SK-N-MC (cell line): ENCODE results near the gene CLRN2.
"Not testable (repeated sequence)": the region's sequence is repeated elsewhere in the genome, so short reads cannot be mapped to it uniquely, and the experiment has no call there.

Experiments used
- DNase-seq: peaks from one replicate; pipeline ENCODE4 v3.0.0-alpha.2; 2011; ENCODE audit warnings: low read depth, low spot score
- H3K27ac ChIP-seq: fragments of 200-600 bp; sonication (generic); 2 replicates; pipeline ENCODE4 v1.5.1; 2016; ENCODE audit warnings: mixed run types
- H3K36me3 ChIP-seq: fragments of 200-600 bp; sonication (generic); 2 replicates; pipeline ENCODE4 v1.6.1; 2017; ENCODE audit warnings: antibody characterized with exemption, low read length, mixed read lengths; ENCODE audit not compliant: insufficient read depth
- H3K4me3 ChIP-seq: fragments of 200-600 bp; sonication (generic); 2 replicates; pipeline ENCODE4 v1.5.1; 2016
- H3K9ac ChIP-seq: fragments of 200-600 bp; sonication (generic); 2 replicates; pipeline ENCODE4 v1.8.0; 2017; ENCODE audit warnings: mixed run types, mixed read lengths; ENCODE audit not compliant: insufficient read length
- H3K9me3 ChIP-seq: fragments of 200-600 bp; sonication (generic); 2 replicates; pipeline ENCODE4 v1.6.1; 2017; ENCODE audit warnings: low read depth, mild to moderate bottlenecking, antibody characterized with exemption, low read length, moderate library complexity, mixed read lengths
- EZH2 ChIP-seq: fragments of 200-600 bp; sonication (generic); IDR thresholded peaks from one replicate; pipeline ENCODE4 v1.6.1; 2017; ENCODE audit warnings: antibody characterized with exemption
- FOXP2 ChIP-seq: optimal IDR thresholded peaks from 2 replicates; pipeline ENCODE3; 2011; ENCODE audit warnings: mild to moderate bottlenecking, moderate library complexity; ENCODE audit not compliant: insufficient read depth; ENCODE audit errors: extremely low read length, control extremely low read depth
- POLR2AphosphoS5 ChIP-seq: IDR thresholded peaks from 2 replicates; pipeline ENCODE4 v1.6.1; 2012; ENCODE audit warnings: mild to moderate bottlenecking, low read depth, low read length, borderline replicate concordance

The CLRN2 gene

DNA sequence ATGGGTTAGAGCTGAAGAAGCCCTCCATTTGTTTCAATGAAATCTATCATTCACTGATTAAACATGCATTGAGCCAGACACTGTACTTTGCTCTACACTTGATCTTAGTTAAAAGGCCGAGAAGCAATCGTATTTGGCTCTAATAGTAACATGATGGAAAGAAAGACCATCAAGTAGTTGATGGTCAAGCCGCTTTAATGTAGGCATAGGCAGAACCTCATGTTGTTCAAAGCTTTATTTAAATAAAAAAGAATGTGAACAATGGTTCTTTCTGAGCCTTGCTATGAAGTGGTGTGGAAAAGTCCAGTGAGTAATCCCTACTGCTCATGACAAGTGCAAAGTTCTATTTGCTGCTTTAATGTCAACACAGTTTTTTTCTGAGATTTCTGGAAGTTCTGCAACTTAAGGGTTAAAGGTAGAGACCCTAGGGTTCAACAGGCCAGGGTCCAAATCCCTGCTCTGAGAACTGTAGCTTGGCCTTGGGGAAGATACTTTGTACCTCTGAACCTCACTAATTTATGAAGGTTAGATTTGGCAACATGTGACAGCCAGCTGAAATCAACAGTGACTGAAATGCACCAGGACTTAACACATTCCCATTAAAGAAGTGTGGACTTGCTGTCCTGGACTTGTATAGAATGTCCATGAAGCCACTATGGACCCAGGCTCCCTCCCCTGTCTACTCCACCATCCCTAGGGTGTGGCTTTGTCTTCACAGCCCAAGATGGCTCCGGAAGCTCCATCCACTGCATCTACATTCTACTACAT lies 44.2 kb downstream of the CLRN2 start:
- TF ChIP-seq EZH2 (no peak), FOXP2 (no peak), POLR2AphosphoS5 (no peak)
- Histone ChIP-seq H3K9me3 (no peaks in the 10 kb centered on the region), H3K4me3 (no peak overlapping the region), H3K36me3 (no peaks in the 10 kb centered on the region), H3K27ac (no peak overlapping the region), H3K9ac (no peak overlapping the region)
- DNase-seq, result no peak

- Histone ChIP-seq H3K36me3 (no peaks in the 10 kb centered on the region), H3K9ac (no peak overlapping the region), H3K4me3 (no peak overlapping the region), H3K9me3 (no peaks in the 10 kb centered on the region), H3K27ac (no peak overlapping the region)
- DNase-seq, result no peak
- TF ChIP-seq FOXP2, result no peak
- no peak for TF ChIP-seq EZH2
- TF ChIP-seq POLR2AphosphoS5, result no peak
These were observed 44.7 kb downstream of the CLRN2 start for GRCh38 chr4:17559709-17560048.

- H3K9ac ChIP-seq, result no peak overlapping the region
- no peak overlapping the region for H3K27ac ChIP-seq
- no peak for DNase-seq
- no peak overlapping the region for H3K4me3 ChIP-seq
- H3K36me3 ChIP-seq, result no peaks in the 10 kb centered on the region
- TF ChIP-seq EZH2 (no peak), FOXP2 (no peak), POLR2AphosphoS5 (no peak)
- no peaks in the 10 kb centered on the region for H3K9me3 ChIP-seq
These were observed 45.2 kb downstream of the CLRN2 start for GRCh38 chr4:17560065-17560673.

DNA sequence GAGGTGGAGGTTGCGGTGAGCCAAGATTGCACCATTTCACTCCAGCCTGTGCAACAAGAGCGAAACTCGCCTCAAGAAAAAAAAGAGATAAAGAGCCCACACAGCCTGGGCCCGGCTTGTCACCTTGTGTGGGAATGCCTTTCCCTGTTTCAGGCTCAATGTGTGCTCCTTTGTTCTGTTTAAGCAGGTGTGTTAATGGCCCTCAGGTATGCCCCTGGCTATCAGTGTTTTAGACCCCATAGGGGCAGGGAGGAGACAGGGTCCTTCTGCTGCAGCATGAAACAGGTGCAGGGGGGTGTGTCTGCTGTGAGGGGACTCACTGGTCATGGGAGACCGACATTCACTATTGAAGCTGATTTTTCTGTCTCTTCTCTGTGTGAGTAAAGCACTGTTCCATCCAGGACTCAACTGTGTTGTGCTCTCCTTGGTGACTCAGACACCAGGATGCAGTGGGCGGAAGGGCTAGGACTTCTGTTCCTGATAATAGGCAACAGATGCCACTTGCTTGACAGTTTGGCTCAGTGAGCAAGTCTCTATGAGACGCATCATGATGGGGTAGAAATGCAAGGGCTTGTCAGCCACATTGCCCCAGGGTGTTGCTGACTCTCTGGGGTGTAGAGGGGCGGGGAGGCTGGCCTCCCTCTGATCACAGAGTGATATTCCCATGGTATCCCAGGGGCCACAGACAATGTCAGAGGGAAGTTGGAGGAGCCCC lies 46.4 kb downstream of the CLRN2 start:
- no peak overlapping the region for H3K9ac ChIP-seq
- no peak for DNase-seq
- no peaks in the 10 kb centered on the region for H3K9me3 ChIP-seq
- no peak overlapping the region for H3K27ac ChIP-seq
- H3K36me3 ChIP-seq, result no peaks in the 10 kb centered on the region
- TF ChIP-seq POLR2AphosphoS5 (no peak), FOXP2 (no peak), EZH2 (no peak)
- no peak overlapping the region for H3K4me3 ChIP-seq

GRCh38 chr4:17562157-17562556 lies 47.2 kb downstream of the CLRN2 start:
- TF ChIP-seq POLR2AphosphoS5 (no peak), EZH2 (no peak), FOXP2 (no peak)
- Histone ChIP-seq H3K9me3 (no peaks in the 10 kb centered on the region), H3K4me3 (no peak overlapping the region), H3K9ac (no peak overlapping the region), H3K36me3 (no peaks in the 10 kb centered on the region), H3K27ac (no peak overlapping the region)
- DNase-seq, result no peak

DNA sequence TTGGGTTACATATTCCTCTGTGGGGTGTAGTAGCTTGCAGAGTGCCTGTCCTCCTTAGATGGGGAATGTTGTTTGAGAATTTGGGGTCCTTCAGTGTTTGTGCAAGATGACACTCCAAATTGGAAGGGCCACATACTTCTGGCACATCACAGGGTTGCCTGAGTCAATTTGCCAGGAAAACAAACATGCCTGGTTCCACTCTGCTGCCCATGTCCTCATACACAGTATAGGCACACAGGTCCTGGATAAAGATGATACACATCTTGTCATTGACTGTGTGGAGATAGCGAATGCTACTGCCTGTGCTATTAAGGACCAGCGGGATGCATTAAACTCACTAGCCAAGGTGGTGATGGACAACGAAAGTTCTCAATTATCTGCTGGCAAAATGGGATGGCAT lies 50.9 kb downstream of the CLRN2 start:
- TF ChIP-seq FOXP2, result no peak
- Histone ChIP-seq H3K36me3 (no peaks in the 10 kb centered on the region), H3K9me3 (no peaks in the 10 kb centered on the region), H3K27ac (no peak overlapping the region), H3K9ac (no peak overlapping the region), H3K4me3 (no peak overlapping the region)
- no peak for DNase-seq

DNA sequence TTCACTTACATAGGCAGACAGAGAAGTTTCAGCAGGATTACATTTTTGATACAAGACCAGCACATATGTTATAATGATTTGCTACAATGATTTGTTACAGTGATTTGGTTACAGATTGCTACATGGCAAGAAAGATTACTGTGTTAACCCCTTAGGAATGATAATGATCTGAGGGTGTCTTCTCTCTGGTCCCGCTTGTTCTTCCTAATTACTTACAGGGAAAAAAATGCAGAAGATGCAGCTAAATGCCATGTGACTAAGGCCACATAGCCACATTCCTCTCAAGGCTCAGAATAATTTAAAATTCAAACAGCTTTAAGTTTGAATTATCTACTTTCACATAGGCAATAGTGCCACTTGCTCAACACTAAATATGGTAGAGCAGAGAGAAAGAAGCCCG lies 52.3 kb downstream of the CLRN2 start:
- Histone ChIP-seq H3K4me3 (no peak overlapping the region), H3K9ac (no peak overlapping the region), H3K36me3 (no peaks in the 10 kb centered on the region), H3K9me3 (no peaks in the 10 kb centered on the region), H3K27ac (no peak overlapping the region)
- TF ChIP-seq POLR2AphosphoS5 (no peak), EZH2 (no peak), FOXP2 (no peak)
- no peak for DNase-seq

- no peak overlapping the region for H3K4me3 ChIP-seq
- H3K9ac ChIP-seq, result no peak overlapping the region
- TF ChIP-seq EZH2, result no peak
- TF ChIP-seq FOXP2, result no peak
- TF ChIP-seq POLR2AphosphoS5, result no peak
- no peaks in the 10 kb centered on the region for H3K36me3 ChIP-seq
- no peak overlapping the region for H3K27ac ChIP-seq
- no peaks in the 10 kb centered on the region for H3K9me3 ChIP-seq
- no peak for DNase-seq
These were observed 59.2 kb downstream of the CLRN2 start for GRCh38 chr4:17574206-17574605.

DNA sequence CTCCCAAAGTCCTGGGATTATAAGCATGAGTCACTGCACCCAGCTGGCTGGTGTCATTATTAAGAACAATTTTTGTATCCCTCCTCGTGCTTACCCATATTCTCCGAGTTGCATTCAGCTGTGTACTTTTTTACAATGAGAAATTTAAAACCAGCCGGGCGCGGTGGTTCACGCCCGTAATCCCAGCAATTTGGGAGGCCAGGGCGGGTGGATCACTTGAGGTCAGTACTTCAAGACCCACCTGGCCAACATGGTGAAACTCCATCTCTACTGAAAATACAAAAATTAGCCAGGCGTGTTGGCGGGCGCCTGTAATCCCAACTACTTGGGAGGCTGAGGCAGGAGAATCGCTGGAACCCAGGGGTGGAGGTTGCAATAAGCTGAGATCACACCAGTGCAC lies 60.2 kb downstream of the CLRN2 start:
- DNase-seq, H3K4me3 ChIP-seq, H3K36me3 ChIP-seq, H3K27ac ChIP-seq, H3K9me3 ChIP-seq, H3K9ac ChIP-seq: not testable (repeated sequence)
